Gastroesophageal sphincter (tissue), 4 donors: ENCODE data around the gene PHACTR1. TPM values are rescaled to one million over a fixed set of nuclear protein-coding genes. Genes with fewer than 3 reads are reported as not detected.

Experiments
- ATAC-seq: fragments of 150-250 bp; one replicate; pipeline ENCODE4 v1.9.1; 2016; ENCODE audit warnings: mild to moderate bottlenecking, moderate library complexity
- H3K27ac ChIP-seq, 4 donors: fragments of 200-600 bp; sonication (generic) in 3 of 4; 1 replicate in 3 of 4; 2 replicates in 1 of 4; pipeline ENCODE4 v1.5.1; 2016 to 2019
- H3K27me3 ChIP-seq: fragments of 200-600 bp; sonication (generic); one replicate; pipeline ENCODE4 v1.5.1; 2019
- H3K36me3 ChIP-seq, 2 donors: fragments of 200-600 bp; sonication (generic); one replicate each; pipeline ENCODE4 v1.5.1; 2019; ENCODE audit warnings: control low read depth in 1 of 2
- H3K4me1 ChIP-seq, 3 donors: fragments of 200-600 bp; sonication (generic); 1 replicate in 2 of 3; 2 replicates in 1 of 3; pipeline ENCODE4 v1.5.1; 2016 to 2019; ENCODE audit warnings: control low read depth in 2 of 3
- H3K4me3 ChIP-seq, 2 donors: fragments of 200-600 bp; sonication (generic); one replicate each; pipeline ENCODE4 v1.5.1; 2019; ENCODE audit warnings: mild to moderate bottlenecking in 1 of 2, moderate library complexity in 1 of 2
- H3K9me3 ChIP-seq, 3 donors: fragments of 200-600 bp; sonication (generic); one replicate each; pipeline ENCODE4 v1.5.1; 2017 to 2019; ENCODE audit warnings: control low read depth in 2 of 3
- CTCF ChIP-seq, 4 experiments: fragments of 200-600 bp in 2 of 4; fragments of 450-650 bp in 2 of 4; sonication (generic) in 1 of 4; IDR thresholded peaks; one replicate each; pipeline ENCODE4 v1.5.1; 2017 to 2019; ENCODE audit warnings: antibody characterized with exemption in 4 of 4, mild to moderate bottlenecking in 2 of 4, moderate library complexity in 2 of 4
- EP300 ChIP-seq: sonication (generic); formaldehyde crosslinking; IDR thresholded peaks from one replicate; pipeline ENCODE4 v1.6.1; 2017; ENCODE audit warnings: antibody characterized with exemption, mild to moderate bottlenecking
- POLR2A ChIP-seq, 2 donors: fragments of 450-650 bp; IDR thresholded peaks; one replicate each; pipeline ENCODE4 v1.6.1; 2017; ENCODE audit warnings: antibody characterized with exemption in 2 of 2, mild to moderate bottlenecking in 2 of 2, moderate library complexity in 1 of 2
- POLR2AphosphoS5 ChIP-seq: sonication (generic); formaldehyde crosslinking; IDR thresholded peaks from one replicate; pipeline ENCODE4 v1.6.1; 2017; ENCODE audit warnings: antibody characterized with exemption
- WGBS, 2 donors: methylation state at CpG; one replicate each; pipeline ENCODE4 v1.1.5; 2018; ENCODE audit warnings: low coverage in 1 of 2; 5-methylcytosine and 5-hydroxymethylcytosine counted together
- total RNA-seq, 4 donors: library from RNA; depleted of rRNA; stranded (reverse); fragments of >200 nt; gene quantifications; one replicate each; pipeline ENCODE4 v1.1.0, GENCODE V29; 2016

Gene PHACTR1
- total RNA-seq, 4 donors from 2014 or later: 0.20 to 27.3 (median 2.2) TPM

- WGBS, 2 donors: 20 to 40% methylated on average over 1 to 2 of the region's 2 CpGs
- no peak for ATAC-seq
- Histone ChIP-seq H3K4me3 (no peak overlapping the region), H3K36me3 (no peaks in the 10 kb centered on the region), H3K9me3 (no peaks in the 10 kb centered on the region), H3K27me3 (peaks cover 24% of the 10 kb centered on the region), H3K27ac (no peak overlapping the region), H3K4me1 (no peaks in the 10 kb centered on the region)
- TF ChIP-seq POLR2AphosphoS5 (no peak), POLR2A (IDR thresholded peaks at IDR 0.05) (no peak), EP300 (no peak), CTCF (IDR thresholded peaks at IDR 0.05) (no peak)
Measured at GRCh38 chr6:12869816-12870432, 153.4 kb downstream of the PHACTR1 start.

GRCh38 chr6:12873691-12874090 is 157.1 kb downstream of the PHACTR1 start:
- peaks cover 16% of the 10 kb centered on the region for H3K27me3 ChIP-seq
- H3K36me3 ChIP-seq: no peaks in the 10 kb centered on the region
- no peak for TF ChIP-seq EP300
- TF ChIP-seq POLR2AphosphoS5: no peak
- no peak for TF ChIP-seq CTCF (IDR thresholded peaks at IDR 0.05)
- no peak for TF ChIP-seq POLR2A (IDR thresholded peaks at IDR 0.05)
- H3K9me3 ChIP-seq: no peaks in the 10 kb centered on the region
- no peak for ATAC-seq
- no peak overlapping the region for H3K27ac ChIP-seq
- no peaks in the 10 kb centered on the region for H3K4me1 ChIP-seq
- H3K4me3 ChIP-seq: no peak overlapping the region

GRCh38 chr6:12875051-12875450 is 158.5 kb downstream of the PHACTR1 start:
- H3K27me3 ChIP-seq: peaks cover 11% of the 10 kb centered on the region
- H3K4me1 ChIP-seq: no peaks in the 10 kb centered on the region
- no peaks in the 10 kb centered on the region for H3K9me3 ChIP-seq
- no peak for ATAC-seq
- no peaks in the 10 kb centered on the region for H3K36me3 ChIP-seq
- no peak overlapping the region for H3K27ac ChIP-seq
- TF ChIP-seq EP300 (no peak), CTCF (IDR thresholded peaks at IDR 0.05) (no peak), POLR2A (IDR thresholded peaks at IDR 0.05) (no peak), POLR2AphosphoS5 (no peak)
- 73 to 87% methylated on average over 6 of the region's 6 CpGs for WGBS, 2 donors
- H3K4me3 ChIP-seq: no peak overlapping the region

- Histone ChIP-seq H3K27ac (no peak overlapping the region), H3K4me3 (no peak overlapping the region), H3K9me3 (no peaks in the 10 kb centered on the region), H3K27me3 (peaks cover 29% of the 10 kb centered on the region), H3K4me1 (no peaks in the 10 kb centered on the region), H3K36me3 (no peaks in the 10 kb centered on the region)
- TF ChIP-seq POLR2A (IDR thresholded peaks at IDR 0.05) (no peak), CTCF (IDR thresholded peaks at IDR 0.05) (no peak), EP300 (no peak), POLR2AphosphoS5 (no peak)
- ATAC-seq: no peak
- WGBS, 2 donors: 20 to 42% methylated on average over 2 to 4 of the region's 4 CpGs
Measured at GRCh38 chr6:12878741-12879140, 162.2 kb downstream of the PHACTR1 start.

- Histone ChIP-seq H3K4me1 (no peaks in the 10 kb centered on the region), H3K27ac (no peak overlapping the region), H3K4me3 (no peak overlapping the region), H3K9me3 (no peaks in the 10 kb centered on the region), H3K36me3 (no peaks in the 10 kb centered on the region), H3K27me3 (peaks cover 51% of the 10 kb centered on the region)
- WGBS, 2 donors: 15 to 40% methylated on average over 1 to 2 of the region's 2 CpGs
- no peak for TF ChIP-seq CTCF (IDR thresholded peaks at IDR 0.05)
- no peak for TF ChIP-seq POLR2A (IDR thresholded peaks at IDR 0.05)
- no peak for TF ChIP-seq POLR2AphosphoS5
- TF ChIP-seq EP300: no peak
- no peak for ATAC-seq
Measured at GRCh38 chr6:12882761-12883290, 166.3 kb downstream of the PHACTR1 start.
